C4-2B (cell line): ENCODE results near the gene PARD6B.

ENCODE experiments used
- ZFX ChIP-seq: fragments of 450-650 bp; IDR thresholded peaks from 2 replicates; pipeline ENCODE4 v1.6.1; 2017
- TF ChIP-seq, protein P1 (sequence below): fragments of 450-650 bp; conservative IDR thresholded peaks from 2 replicates; pipeline ENCODE4 v1.5.1; 2017; ENCODE audit warnings: mild to moderate bottlenecking

- TF ChIP-seq, protein P1, sequence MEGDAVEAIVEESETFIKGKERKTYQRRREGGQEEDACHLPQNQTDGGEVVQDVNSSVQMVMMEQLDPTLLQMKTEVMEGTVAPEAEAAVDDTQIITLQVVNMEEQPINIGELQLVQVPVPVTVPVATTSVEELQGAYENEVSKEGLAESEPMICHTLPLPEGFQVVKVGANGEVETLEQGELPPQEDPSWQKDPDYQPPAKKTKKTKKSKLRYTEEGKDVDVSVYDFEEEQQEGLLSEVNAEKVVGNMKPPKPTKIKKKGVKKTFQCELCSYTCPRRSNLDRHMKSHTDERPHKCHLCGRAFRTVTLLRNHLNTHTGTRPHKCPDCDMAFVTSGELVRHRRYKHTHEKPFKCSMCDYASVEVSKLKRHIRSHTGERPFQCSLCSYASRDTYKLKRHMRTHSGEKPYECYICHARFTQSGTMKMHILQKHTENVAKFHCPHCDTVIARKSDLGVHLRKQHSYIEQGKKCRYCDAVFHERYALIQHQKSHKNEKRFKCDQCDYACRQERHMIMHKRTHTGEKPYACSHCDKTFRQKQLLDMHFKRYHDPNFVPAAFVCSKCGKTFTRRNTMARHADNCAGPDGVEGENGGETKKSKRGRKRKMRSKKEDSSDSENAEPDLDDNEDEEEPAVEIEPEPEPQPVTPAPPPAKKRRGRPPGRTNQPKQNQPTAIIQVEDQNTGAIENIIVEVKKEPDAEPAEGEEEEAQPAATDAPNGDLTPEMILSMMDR: no peak
- no peak for TF ChIP-seq ZFX
Measured at GRCh38 chr20:50708845-50709635, 22.3 kb upstream of the PARD6B start.
